ENCODE measurements around the gene GSTO2.

The GSTO2 gene

GRCh38 chr10:104326991-104327610 lies 58.1 kb downstream of the GSTO2 start:
- no peak for DNase-seq (ENCODE audit: low spot score)

- DNase-seq (ENCODE audit: low spot score), result peak; percentile 79
Observed at GRCh38 chr10:104327745-104328645, 59.0 kb downstream of the GSTO2 start.

- no peak for DNase-seq (ENCODE audit: low spot score)
Observed at GRCh38 chr10:104328646-104328895, 59.6 kb downstream of the GSTO2 start.

GRCh38 chr10:104328896-104329710 lies 60.1 kb downstream of the GSTO2 start:
- peak; percentile 88 for DNase-seq (ENCODE audit: low spot score)

GRCh38 chr10:104329735-104330134 lies 60.8 kb downstream of the GSTO2 start:
- DNase-seq (ENCODE audit: low spot score), result peak; percentile 68

- DNase-seq (ENCODE audit: low spot score), result no peak
Observed at GRCh38 chr10:104330168-104331110, 61.5 kb downstream of the GSTO2 start.

- peak; percentile 88 for DNase-seq (ENCODE audit: low spot score)
Observed at GRCh38 chr10:104331208-104331838, 62.3 kb downstream of the GSTO2 start.

- no peak for DNase-seq (ENCODE audit: low spot score)
Observed at GRCh38 chr10:104332243-104333031, 63.5 kb downstream of the GSTO2 start.

GRCh38 chr10:104333032-104333727 lies 64.2 kb downstream of the GSTO2 start:
- no peak for DNase-seq (ENCODE audit: low spot score)

- no peak for DNase-seq (ENCODE audit: low spot score)
Observed at GRCh38 chr10:104333728-104334373, 64.9 kb downstream of the GSTO2 start.

- DNase-seq (ENCODE audit: low spot score), result no peak
Observed at GRCh38 chr10:104334561-104334960, 65.6 kb downstream of the GSTO2 start.

GRCh38 chr10:104334965-104335650 lies 66.1 kb downstream of the GSTO2 start:
- DNase-seq (ENCODE audit: low spot score), result no peak

- no peak for DNase-seq (ENCODE audit: low spot score)
Observed at GRCh38 chr10:104336821-104337467, 68.0 kb downstream of the GSTO2 start.

- no peak for DNase-seq (ENCODE audit: low spot score)
Observed at GRCh38 chr10:104337521-104337984, 68.6 kb downstream of the GSTO2 start.

- DNase-seq (ENCODE audit: low spot score), result peak; percentile 86
Observed at GRCh38 chr10:104337985-104338735, 69.2 kb downstream of the GSTO2 start, which contains the start of gene ITPRIP. Gene ITPRIP (minus strand): TSS chr10:104338465. CDS start chr10:104316051, 22,414 bp downstream.

GRCh38 chr10:104339469-104340110 lies 70.6 kb downstream of the GSTO2 start:
- DNase-seq (ENCODE audit: low spot score), result peak; percentile 57

- DNase-seq (ENCODE audit: low spot score), result no peak
Observed at GRCh38 chr10:104340111-104340526, 71.1 kb downstream of the GSTO2 start.

Measured in kidney capillary endothelial cell (primary cell).